GM12864 (cell line): Measurements from ENCODE around the gene ING5.
A peak's percentile ranks its signal among the peaks of the same experiment; 100 is the strongest.

Source experiments
- DNase-seq: peaks from one replicate; pipeline ENCODE4 v3.0.0-alpha.2; 2011; ENCODE audit warnings: low read depth
- H3K4me3 ChIP-seq: 2 replicates; pipeline ENCODE4 v1.5.1; 2011; ENCODE audit warnings: mild to moderate bottlenecking, low read depth, low read length, control low read depth
- TF ChIP-seq, protein P1 (sequence below): IDR thresholded peaks from 2 replicates; pipeline ENCODE4 v1.5.1; 2011; ENCODE audit warnings: low read depth, mild to moderate bottlenecking, moderate library complexity, low read length, control low read depth, inconsistent platforms; ENCODE audit errors: missing control alignments

The ING5 gene

DNA sequence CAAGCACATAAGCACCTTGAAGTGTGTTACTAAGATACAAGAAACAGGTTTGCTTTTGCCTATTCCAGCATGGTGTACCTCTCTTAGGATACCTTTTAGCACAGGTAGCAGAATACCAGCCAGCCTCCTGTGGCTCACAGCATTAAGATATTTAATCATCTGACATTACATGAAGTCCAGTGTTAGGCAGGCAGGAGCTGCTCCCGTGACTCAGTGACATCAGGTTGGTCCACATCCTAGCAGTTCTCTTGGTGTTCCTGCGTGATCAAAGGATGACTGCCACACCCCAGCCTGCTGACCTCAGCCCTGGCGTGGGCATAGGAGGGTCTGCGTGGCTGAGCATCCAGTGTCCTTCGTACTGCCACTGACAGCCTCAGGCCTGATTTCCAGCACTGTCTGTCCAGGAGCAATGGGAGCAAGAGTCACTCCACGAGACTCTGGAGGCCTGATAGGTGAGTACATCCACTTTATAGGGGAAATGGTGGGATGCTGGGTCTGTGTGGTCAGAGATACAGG, 11.6 kb upstream of the ING5 start:
- H3K4me3 ChIP-seq, result no peak overlapping the region
- TF ChIP-seq, protein P1, sequence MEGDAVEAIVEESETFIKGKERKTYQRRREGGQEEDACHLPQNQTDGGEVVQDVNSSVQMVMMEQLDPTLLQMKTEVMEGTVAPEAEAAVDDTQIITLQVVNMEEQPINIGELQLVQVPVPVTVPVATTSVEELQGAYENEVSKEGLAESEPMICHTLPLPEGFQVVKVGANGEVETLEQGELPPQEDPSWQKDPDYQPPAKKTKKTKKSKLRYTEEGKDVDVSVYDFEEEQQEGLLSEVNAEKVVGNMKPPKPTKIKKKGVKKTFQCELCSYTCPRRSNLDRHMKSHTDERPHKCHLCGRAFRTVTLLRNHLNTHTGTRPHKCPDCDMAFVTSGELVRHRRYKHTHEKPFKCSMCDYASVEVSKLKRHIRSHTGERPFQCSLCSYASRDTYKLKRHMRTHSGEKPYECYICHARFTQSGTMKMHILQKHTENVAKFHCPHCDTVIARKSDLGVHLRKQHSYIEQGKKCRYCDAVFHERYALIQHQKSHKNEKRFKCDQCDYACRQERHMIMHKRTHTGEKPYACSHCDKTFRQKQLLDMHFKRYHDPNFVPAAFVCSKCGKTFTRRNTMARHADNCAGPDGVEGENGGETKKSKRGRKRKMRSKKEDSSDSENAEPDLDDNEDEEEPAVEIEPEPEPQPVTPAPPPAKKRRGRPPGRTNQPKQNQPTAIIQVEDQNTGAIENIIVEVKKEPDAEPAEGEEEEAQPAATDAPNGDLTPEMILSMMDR, result no peak
- no peak for DNase-seq

- TF ChIP-seq, protein P1, result no peak
- no peak for DNase-seq
- no peak overlapping the region for H3K4me3 ChIP-seq
Observed at GRCh38 chr2:241692448-241692847, 9.4 kb upstream of the ING5 start.

GRCh38 chr2:241695651-241696050, 6.2 kb upstream of the ING5 start:
- TF ChIP-seq, protein P1, result no peak
- no peak overlapping the region for H3K4me3 ChIP-seq
- DNase-seq, result no peak

DNA sequence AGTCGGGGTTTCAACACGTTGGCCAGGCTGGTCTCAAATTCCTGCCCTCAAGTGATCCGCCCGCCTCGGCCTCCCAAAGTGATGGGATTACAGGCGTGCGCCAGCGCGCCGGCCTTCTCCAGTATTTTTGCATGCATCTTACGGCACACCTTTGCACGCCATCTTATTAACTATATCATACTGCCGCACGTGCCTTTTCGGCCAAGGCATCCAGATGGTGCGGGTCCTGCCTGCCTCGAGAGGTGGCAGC, 765 bp upstream of the ING5 start:
- TF ChIP-seq, protein P1, result peak; percentile 29
- DNase-seq, result peak; percentile 66
- H3K4me3 ChIP-seq, result peak overlapping the region; percentile 93

DNA sequence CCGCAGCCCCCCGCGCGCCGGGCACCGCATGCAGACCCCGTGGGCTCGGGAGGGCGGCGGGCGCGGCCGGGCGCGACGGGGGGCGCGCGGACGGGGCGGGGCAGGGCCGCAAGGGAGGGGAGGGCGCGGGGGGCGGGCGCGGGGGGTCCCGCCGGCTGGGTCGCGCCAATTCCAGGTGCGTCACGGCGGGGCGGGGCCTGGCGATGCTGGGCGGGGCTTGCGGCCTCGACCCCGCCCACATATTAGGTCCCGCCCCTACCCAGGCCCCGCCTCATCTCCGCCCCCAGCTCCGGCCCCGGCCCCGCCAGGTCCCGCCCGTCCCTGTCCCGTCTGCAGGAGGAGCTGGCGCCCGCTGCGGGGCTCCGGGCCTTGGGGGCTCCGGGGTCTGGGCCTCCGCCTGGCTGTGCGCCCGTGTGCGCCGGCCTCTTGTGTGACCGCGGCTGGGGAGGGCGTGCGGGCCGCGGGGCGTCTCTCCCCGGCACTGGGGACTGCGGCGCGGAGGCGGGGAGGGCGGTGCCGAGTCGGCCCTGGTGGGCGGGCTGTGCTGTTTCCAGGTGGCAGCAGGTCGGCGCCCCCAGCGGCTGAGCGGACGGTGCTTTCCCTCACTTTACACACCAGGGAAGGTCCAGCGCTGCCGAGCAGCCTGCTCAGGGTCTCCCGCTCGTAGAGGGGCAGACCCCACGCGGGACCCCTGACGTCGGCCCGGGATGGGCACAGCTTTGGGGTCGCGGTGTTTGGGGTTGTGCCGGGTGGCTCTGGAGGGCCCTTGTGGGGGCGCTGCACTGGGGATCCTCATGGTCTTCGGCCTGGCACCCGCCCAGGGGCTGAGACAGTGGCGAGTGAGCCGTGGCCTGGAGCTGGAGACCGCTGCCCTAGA, 554 bp downstream of the ING5 start:
- TF ChIP-seq, protein P1, result peak; percentile 65
- peak; percentile 63 for DNase-seq
- peak overlapping the region; percentile 93 for H3K4me3 ChIP-seq

DNA sequence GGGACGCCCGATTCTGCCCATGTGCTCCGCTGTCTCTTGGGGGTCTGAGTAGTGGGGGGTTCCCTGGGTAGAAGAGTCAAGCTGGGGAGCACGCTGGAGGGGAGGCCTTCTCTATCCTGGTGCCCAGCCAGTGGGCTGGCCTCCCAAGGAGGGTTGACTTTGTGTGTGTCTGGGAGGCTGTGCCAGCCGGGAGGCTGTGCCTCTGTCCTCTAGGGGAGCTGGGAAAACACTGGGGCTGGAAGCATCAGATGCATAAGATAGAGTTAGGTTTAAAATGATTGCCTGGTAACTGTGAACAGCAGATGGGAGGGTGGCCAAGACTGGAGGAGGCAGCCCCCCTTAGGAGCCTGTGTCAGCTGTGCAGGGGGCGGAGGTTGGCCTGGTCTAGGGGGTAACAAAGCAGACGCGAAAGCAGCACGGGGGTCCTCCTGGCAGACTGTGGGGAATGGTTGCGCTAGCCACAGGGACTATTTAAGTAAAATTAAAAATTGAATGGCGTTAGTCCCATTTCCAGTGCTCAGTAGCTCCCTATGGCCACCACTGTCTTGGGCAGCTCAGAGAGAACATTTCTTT, 1.3 kb downstream of the ING5 start:
- TF ChIP-seq, protein P1, result no peak
- H3K4me3 ChIP-seq, result peak overlapping the region; percentile 75
- no peak for DNase-seq
